Stimulated activated CD8-positive, alpha-beta memory T cell treated with anti-CD3 and anti-CD28 coated beads, Interleukin-4, amount 100 ng/mL, for 1 hour (primary cell): ENCODE results near the gene TPGS2.
"Not testable (repeated sequence)": the region's sequence is repeated elsewhere in the genome, so short reads cannot be mapped to it uniquely, and the experiment has no call there.

Source experiments
- DNase-seq, 2 donors: peaks; one replicate each; pipeline ENCODE4 v3.0.0-alpha.2; 2020; ENCODE audit warnings: low read depth in 2 of 2, low spot score in 1 of 2

Gene TPGS2, protein sequence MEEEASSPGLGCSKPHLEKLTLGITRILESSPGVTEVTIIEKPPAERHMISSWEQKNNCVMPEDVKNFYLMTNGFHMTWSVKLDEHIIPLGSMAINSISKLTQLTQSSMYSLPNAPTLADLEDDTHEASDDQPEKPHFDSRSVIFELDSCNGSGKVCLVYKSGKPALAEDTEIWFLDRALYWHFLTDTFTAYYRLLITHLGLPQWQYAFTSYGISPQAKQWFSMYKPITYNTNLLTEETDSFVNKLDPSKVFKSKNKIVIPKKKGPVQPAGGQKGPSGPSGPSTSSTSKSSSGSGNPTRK

DNA sequence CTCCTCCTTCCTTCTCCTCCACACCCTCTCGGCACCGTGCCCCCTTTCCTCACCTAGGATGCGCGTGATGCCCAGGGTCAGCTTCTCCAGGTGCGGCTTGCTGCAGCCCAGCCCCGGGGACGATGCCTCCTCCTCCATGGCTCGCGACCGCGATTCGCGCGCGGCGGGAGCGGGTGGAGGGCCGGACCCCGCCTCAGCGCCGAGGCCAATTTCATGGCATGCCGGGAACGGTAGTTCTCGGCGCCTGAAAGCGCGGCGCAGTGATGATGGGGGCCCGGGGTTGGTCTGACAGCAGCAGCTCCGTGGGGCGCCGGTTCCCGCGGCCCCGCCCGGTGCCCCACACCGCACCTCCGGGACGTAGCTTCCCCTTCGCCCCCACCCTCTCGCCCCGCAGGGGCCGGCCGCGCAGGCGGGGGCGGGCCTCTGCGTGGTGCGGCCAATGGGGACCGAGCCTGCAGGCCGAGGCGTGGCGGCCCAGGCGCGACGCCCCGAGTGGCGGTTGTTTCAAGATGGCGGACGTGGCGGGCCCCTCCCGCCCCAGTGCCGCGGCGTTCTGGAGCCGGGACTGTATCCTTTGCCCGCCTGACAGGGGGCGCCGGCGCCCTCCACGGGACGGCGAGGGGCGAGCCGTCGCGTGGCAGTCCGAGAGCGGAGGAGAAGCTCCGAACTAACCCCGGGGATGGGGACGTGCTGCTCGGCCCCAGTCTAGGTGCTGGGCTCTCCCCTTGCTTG, at the start of gene TPGS2, which contains the start of gene KIAA1328:
Gene TPGS2, minus strand, starts transcription at position 373 of the 732 bp plus-strand sequence. Its CDS starts 235 bp downstream, at position 138.
Gene KIAA1328, plus strand, starts transcription at position 498 of the 732 bp plus-strand sequence. Its CDS starts 12 bp downstream, at position 510.
- DNase-seq: peak; percentile 64 to 80

- not testable (repeated sequence) for DNase-seq
Measured at GRCh38 chr18:36873826-36874225, 45.0 kb upstream of the TPGS2 start.

DNA sequence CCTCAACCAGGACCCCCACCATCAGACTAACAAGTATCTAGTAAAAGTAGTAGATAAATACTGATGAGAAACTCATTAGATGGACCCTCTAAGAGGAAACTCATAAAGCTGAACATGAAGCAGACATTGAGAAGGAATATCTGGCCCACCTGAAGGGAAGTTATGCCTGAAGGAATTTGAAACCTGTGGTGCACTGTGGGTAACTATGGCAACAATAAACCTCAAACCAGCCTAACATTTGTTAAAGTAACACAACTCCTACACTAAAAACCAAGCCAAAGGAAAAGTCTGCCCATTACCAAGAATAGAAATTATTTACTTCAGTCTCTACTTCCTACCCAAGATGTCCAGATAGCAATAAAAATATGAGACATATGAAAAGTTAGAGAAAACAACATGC, 43.5 kb upstream of the TPGS2 start:
- no peak for DNase-seq

DNA sequence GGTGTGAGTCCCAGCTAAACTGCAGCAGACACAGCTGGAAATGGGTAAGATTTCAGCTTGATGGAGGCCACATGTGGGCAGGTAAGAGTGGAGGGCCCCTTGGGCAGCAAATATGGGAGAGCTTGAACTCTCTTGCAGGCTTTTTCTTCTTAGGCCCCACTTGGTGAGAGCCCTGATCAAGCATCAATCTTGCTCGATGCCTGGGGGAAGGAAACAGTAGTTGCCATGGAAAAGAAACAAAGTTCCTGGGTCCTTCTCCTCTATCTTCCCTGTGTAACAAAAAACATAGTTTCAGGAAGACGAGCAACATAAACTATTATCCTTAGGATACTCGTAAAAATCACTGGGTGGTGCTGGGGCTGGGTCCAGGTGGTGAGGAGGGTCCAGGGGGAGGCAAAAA, 43.0 kb upstream of the TPGS2 start:
- no peak for DNase-seq

DNA sequence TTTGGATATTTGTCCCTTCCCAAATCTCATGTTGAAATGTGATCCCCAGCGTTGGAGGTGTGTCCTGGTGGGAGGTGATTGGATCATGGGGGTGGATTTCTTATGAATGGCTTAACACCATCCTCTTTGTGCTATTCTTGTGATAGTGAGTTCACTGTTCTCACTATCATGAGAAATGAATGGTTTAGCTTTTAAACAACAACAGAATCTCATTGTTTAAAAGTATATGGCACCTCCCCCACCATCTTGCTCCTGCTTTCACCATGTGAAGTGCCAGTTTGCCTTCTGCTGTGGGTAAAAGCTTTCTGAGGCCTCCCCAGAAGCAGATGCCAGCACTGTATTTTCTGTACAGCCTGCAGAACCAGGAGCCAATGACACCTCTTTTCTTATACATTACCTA, 38.3 kb upstream of the TPGS2 start:
- DNase-seq: no peak

DNA sequence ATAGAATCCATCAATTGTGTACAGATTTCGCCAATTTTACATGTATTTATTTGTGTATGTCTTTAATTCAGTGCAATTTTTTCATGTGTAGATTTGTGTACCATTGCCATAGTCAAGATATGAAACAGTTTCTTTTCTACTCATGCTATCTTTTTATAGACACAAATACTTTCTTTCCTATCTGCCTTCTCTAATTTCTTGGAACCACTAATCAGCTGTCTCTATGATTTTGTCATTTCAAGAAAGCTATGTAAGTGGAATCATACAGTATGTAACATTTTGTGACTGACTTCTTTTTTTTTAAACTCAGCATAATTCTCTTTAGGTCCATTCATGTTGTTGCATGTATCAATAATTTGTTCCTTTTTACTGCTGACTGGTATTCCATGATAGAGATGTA, 33.4 kb upstream of the TPGS2 start:
- DNase-seq: no peak

GRCh38 chr18:36856815-36857214, 28.0 kb upstream of the TPGS2 start:
- no peak for DNase-seq

GRCh38 chr18:36851202-36851590, 22.4 kb upstream of the TPGS2 start:
- DNase-seq: no peak

DNA sequence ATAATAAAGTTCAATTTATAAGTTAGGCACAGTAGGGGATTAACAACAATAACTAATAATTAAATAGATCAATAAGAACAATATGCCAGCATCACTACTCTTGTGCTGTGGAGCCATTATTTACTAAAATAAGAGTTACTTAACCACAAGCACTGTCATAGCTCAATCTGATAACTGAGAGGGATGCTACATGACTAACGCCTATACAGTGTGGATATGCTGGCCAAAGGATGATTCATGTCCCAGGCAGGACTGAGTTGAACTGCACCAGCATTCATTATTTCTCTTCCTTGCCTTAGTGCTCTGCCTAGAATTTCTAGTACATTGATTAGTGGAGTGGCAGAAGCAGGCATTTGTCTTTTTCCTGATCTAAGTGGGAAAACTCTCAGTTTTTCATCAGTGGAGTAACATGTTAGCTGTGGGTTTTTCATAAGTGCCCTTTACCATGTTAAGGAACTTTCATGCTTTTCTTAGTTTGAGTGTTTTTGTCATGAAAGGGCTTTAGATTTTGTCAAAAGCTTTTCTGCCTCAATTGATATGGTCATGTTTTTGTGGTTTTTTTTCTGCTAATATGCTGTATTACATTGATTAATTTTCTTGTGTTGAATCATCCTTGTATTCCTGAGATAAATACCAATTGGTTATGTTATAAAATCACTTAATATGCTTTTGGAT, 21.9 kb upstream of the TPGS2 start:
- DNase-seq: no peak

GRCh38 chr18:36849288-36850006, 20.6 kb upstream of the TPGS2 start:
- DNase-seq: no peak

GRCh38 chr18:36848609-36849008, 19.8 kb upstream of the TPGS2 start:
- no peak for DNase-seq

DNA sequence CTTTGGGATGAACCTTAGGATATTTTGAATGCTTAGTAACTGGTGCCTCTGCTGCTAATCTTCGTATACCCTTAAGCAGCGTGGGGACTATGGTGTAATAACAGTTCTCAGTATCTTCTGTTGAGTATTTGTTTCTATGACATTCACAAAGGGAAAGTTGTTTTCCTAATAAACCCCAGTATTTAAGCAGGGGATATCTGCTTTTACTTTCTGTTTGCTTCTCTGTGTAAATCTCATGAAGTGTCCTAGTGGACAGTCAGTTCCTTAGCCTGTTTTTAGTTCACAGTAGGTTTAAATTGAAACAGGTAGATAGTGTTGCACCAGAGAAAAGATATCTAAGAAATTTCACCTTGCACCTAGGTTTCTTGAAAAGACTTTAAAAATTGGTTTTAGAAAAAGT, 15.0 kb upstream of the TPGS2 start:
- DNase-seq: no peak

GRCh38 chr18:36843199-36843598, 14.4 kb upstream of the TPGS2 start:
- DNase-seq: no peak

DNA sequence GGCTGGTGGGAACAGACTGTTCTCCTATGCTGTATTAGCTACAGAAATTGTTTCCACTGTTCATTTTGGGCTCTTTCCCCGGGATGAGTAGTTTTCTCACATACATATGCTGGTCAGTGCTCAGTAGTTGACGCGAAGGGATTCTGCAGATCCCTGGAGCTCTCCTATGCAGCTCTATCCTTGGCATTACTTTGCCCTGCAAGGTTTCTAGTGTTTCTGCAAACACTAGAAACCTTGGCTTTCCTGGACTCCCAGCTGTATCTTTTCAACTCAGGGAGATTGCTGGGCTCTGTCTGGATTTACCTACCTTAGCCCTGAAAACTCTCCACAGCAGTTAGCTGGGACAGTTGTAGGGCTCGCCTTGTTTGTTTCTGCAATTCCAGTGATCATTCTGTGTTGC, 11.0 kb upstream of the TPGS2 start:
- no peak for DNase-seq

GRCh38 chr18:36835927-36836326, 7.1 kb upstream of the TPGS2 start:
- DNase-seq: no peak

- DNase-seq: no peak
Measured at GRCh38 chr18:36833120-36833519, 4.3 kb upstream of the TPGS2 start.

DNA sequence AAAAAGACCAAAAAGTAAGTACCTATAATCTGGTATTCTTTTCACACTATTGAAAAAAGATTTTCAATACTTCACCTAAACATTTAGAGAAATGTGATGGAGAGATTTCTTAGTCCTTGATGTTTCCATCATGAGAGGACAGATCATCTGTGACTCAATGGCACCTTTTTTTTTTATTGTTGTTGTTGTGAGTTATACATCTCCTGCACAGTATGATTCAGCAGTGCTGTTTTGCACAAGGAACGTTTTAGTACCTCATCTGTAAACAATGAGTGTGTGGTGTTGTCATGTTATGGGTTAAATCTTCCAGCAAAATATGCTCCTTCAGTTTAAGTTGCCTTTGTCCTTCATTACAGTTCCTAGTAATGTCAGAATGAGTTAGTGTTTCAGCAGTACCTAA, 2.3 kb upstream of the TPGS2 start:
- no peak for DNase-seq

- DNase-seq: no peak
Measured at GRCh38 chr18:36830158-36830495, 1.3 kb upstream of the TPGS2 start.

DNA sequence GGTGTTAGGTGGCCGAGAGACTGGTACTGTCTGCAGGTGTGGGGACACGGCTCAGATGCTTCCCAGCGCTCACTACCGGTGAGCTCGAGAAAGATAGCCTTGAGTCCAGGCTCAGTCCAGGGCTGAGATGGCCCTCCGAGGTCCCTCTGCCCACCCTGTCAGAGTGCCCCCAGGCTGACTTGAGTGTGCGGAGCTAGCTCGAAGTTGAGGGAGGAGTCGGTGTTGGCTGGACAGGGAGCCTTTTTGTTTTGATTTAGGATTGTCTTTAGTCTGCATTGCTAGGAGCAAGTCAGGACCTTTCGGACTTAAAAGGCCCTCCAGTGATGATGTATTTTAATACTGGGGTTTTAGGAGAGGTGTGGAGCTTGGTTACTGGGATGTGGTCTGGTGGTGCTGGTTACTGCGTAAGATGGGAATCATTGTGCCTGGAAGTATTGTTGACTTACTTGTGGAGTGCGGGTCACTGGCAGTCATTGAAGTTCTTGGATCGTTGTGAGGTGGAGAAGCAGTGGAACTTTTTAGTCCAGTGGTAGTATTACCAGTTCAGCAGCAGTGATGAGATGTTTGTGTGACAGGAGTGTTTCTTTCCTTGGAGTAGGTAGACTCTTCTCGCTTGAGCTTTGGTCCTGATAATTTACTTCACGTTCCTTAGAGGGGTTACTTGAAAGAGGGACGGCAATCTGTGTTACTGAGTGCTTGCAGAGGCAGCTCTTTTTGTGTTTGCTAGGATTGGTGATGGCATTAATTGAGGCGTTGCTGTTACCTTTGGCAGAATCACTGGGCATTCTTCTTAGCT, 758 bp upstream of the TPGS2 start:
- no peak for DNase-seq

DNA sequence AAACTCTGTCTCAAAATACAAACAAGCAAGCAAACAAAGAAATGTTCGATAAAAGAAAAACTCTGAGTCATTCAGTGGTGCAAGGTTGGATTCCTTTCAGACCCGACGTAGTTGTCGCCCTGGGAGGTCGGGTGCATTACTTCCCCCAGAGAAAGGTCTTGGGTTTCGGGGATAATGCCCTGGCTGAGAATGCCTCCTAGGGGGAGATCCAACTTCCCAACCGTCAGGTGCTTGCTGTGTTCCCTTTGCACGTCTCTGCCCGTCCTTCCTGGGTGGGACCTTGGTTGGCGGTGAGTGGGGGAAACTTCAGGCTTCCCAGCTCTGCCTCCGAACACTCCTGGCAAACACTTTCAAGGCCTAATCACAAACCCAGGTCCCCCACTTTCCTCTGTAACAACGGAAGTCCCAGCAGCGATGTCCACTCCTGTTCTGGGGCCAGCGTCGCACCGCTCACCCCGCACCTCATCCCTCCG, 609 bp downstream of the TPGS2 start:
- DNase-seq: no peak

DNA sequence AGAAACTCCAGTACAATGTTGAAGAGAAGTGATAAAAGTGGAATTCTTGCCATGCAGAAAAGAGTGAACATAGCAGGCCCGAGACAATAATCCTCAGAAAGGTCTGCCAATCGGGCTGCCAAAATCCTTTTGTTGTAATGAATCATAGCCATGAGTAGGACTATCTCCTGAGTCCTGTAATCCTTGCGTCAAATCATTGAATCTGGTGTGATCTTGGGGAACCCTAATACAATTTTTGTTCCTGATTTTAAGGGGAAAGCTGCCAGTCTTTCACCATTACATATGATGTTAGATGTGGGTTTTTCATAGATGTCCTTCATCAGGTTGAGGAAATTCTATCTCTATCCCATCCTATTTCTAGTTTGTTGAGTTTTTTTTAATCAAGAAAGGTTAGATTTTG, 2.2 kb downstream of the TPGS2 start:
- DNase-seq: no peak
